Endothelial cell of umbilical vein (primary cell): Measurements from ENCODE around the gene OTOP1.
"Not testable (repeated sequence)": the region's sequence is repeated elsewhere in the genome, so short reads cannot be mapped to it uniquely, and the experiment has no call there.

ENCODE experiments used
- CTCF ChIP-seq, 2 donors: IDR thresholded peaks; 1 replicate in 1 of 2; 2 replicates in 1 of 2; pipeline ENCODE4 v1.5.1; 2011; ENCODE audit warnings: low read length in 2 of 2, mild to moderate bottlenecking in 2 of 2, moderate library complexity in 2 of 2, control low read depth in 1 of 2, inconsistent platforms in 1 of 2, low read depth in 1 of 2; ENCODE audit not compliant: insufficient read depth in 1 of 2; ENCODE audit errors: extremely low read depth in 1 of 2
- EZH2 ChIP-seq: IDR thresholded peaks from 2 replicates; pipeline ENCODE4 v1.6.1; 2012; ENCODE audit warnings: borderline replicate concordance, low read depth, mild to moderate bottlenecking, moderate library complexity, low read length, inconsistent platforms; ENCODE audit not compliant: severe bottlenecking
- FOS ChIP-seq: IDR thresholded peaks from 2 replicates; pipeline ENCODE4 v1.6.1; 2011; ENCODE audit warnings: mild to moderate bottlenecking, low read length, moderate library complexity, borderline replicate concordance; ENCODE audit not compliant: insufficient read depth
- GATA2 ChIP-seq: IDR thresholded peaks from 2 replicates; pipeline ENCODE4 v1.7.0; 2011; ENCODE audit warnings: low read depth, mild to moderate bottlenecking, moderate library complexity, mixed read lengths, low read length; ENCODE audit not compliant: insufficient read length, insufficient read depth
- MYC ChIP-seq: IDR thresholded peaks from one replicate; pipeline ENCODE4 v1.6.1; 2011; ENCODE audit warnings: mild to moderate bottlenecking, low read depth, low read length
- POLR2A ChIP-seq: IDR thresholded peaks from 2 replicates; pipeline ENCODE4 v1.6.1; 2012; ENCODE audit warnings: low read depth, mild to moderate bottlenecking, control low read depth, low read length
- POLR2AphosphoS5 ChIP-seq: IDR thresholded peaks from 2 replicates; pipeline ENCODE4 v1.6.1; 2012; ENCODE audit warnings: low read depth, mild to moderate bottlenecking, control low read depth, low read length, moderate library complexity; ENCODE audit not compliant: insufficient read depth

- not testable (repeated sequence) for TF ChIP-seq MYC; CTCF (IDR thresholded peaks at IDR 0.05; ENCODE audit: extremely low read depth in 1 of 2, insufficient read depth in 1 of 2, low read depth in 1 of 2, low read length in 2 of 2); GATA2; POLR2A; POLR2AphosphoS5; EZH2; FOS
Observed at GRCh38 chr4:4188557-4188956, 38.2 kb downstream of the OTOP1 start.
